H1 (cell line): ENCODE data around the gene WNK2. TPM values are rescaled to one million over a fixed set of nuclear protein-coding genes. Genes with fewer than 3 reads are reported as not detected.

Experiments used
- CTCF ChIA-PET: fragments of 300-600 bp; sonication (Branson Sonifier 250); formaldehyde crosslinking; loops from one replicate; lab custom pipeline; 2021; ENCODE audit not compliant: partially characterized antibody; lab: Charles Lee
- POLR2A ChIA-PET: fragments of 300-600 bp; sonication (Branson Sonifier 250); formaldehyde crosslinking; loops from one replicate; lab custom pipeline; 2021; ENCODE audit warnings: inconsistent platforms; ENCODE audit not compliant: partially characterized antibody; lab: Charles Lee
- DNase-seq, 2 experiments: peaks; one replicate each; pipeline versions ENCODE4 v3.0.0 to v3.0.0-alpha.2; 2010 to 2022; ENCODE audit warnings: low spot score in 2 of 2, low read depth in 1 of 2, mixed read lengths in 1 of 2
- FAIRE-seq: peaks from 2 replicates; lab custom pipeline; 2011; peaks lifted over from hg19 to GRCh38; lab: Jason Lieb, UNC
- H2AFZ ChIP-seq: 2 replicates; pipeline ENCODE4 v1.8.1; 2012; ENCODE audit warnings: low read length, inconsistent platforms
- H2AK5ac ChIP-seq: 2 replicates; pipeline ENCODE4 v1.6.1; 2013; ENCODE audit warnings: low read depth, low read length
- H2BK120ac ChIP-seq: replicated peaks from 2 replicates; pipeline ENCODE3; 2013; ENCODE audit warnings: low read depth, low read length, inconsistent platforms
- H2BK12ac ChIP-seq: 2 replicates; pipeline ENCODE4 v1.6.1; 2013; ENCODE audit warnings: low read depth, low read length
- H2BK15ac ChIP-seq: 2 replicates; pipeline ENCODE4 v1.6.1; 2013; ENCODE audit warnings: low read length
- H2BK20ac ChIP-seq: 2 replicates; pipeline ENCODE4 v1.6.1; 2013; ENCODE audit warnings: low read length
- H2BK5ac ChIP-seq: 2 replicates; pipeline ENCODE4 v1.6.1; 2013; ENCODE audit warnings: low read depth, low read length
- H3K14ac ChIP-seq: 2 replicates; pipeline ENCODE4 v1.6.1; 2013; ENCODE audit warnings: inconsistent platforms; ENCODE audit not compliant: insufficient read length
- H3K18ac ChIP-seq: 2 replicates; pipeline ENCODE4 v1.6.1; 2013; ENCODE audit warnings: low read length; ENCODE audit errors: extremely low read depth
- H3K23ac ChIP-seq: 2 replicates; pipeline ENCODE4 v1.6.1; 2013; ENCODE audit warnings: inconsistent platforms; ENCODE audit not compliant: insufficient read length
- H3K23me2 ChIP-seq: 2 replicates; pipeline ENCODE4 v1.6.1; 2013; ENCODE audit warnings: low read depth, low read length
- H3K27ac ChIP-seq: 2 replicates; pipeline ENCODE4 v1.6.1; 2011; ENCODE audit warnings: low read depth, low read length, inconsistent platforms
- H3K27me3 ChIP-seq, 4 experiments: replicated peaks in 1 of 4; 1 replicate in 1 of 4; 2 replicates in 3 of 4; pipeline versions ENCODE4 v1.6.1 to v1.8.1; 2011 to 2013; ENCODE audit warnings: low read length in 3 of 4, mild to moderate bottlenecking in 3 of 4, inconsistent platforms in 2 of 4, mixed read lengths in 2 of 4, moderate library complexity in 1 of 4; ENCODE audit not compliant: control insufficient read depth in 3 of 4, insufficient read depth in 3 of 4; ENCODE audit errors: extremely low read depth in 1 of 4
- H3K36me3 ChIP-seq, 4 experiments: 2 replicates each; pipeline versions ENCODE4 v1.6.1 to v1.8.1; 2011 to 2013; ENCODE audit warnings: mild to moderate bottlenecking in 4 of 4, low read length in 3 of 4, moderate library complexity in 2 of 4, control low read depth in 1 of 4, inconsistent platforms in 1 of 4; ENCODE audit not compliant: insufficient read depth in 4 of 4, control insufficient read depth in 2 of 4
- H3K4ac ChIP-seq: replicated peaks from 2 replicates; pipeline ENCODE3; 2013; ENCODE audit warnings: low read length, low read depth, mixed read lengths, inconsistent platforms; ENCODE audit not compliant: insufficient read length
- H3K4me1 ChIP-seq, 4 experiments: replicated peaks in 1 of 4; 1 replicate in 1 of 4; 2 replicates in 3 of 4; pipeline versions ENCODE4 v1.6.1 to v1.8.1; 2011 to 2013; ENCODE audit warnings: low read length in 3 of 4, inconsistent platforms in 2 of 4, mixed read lengths in 1 of 4; ENCODE audit not compliant: insufficient read depth in 4 of 4, control insufficient read depth in 3 of 4
- H3K4me2 ChIP-seq, 2 experiments: 2 replicates each; pipeline versions ENCODE4 v1.6.1 to v1.8.1; 2011 to 2013; ENCODE audit warnings: low read depth in 2 of 2, low read length in 2 of 2, control low read depth in 1 of 2, inconsistent platforms in 1 of 2, mild to moderate bottlenecking in 1 of 2; ENCODE audit not compliant: insufficient read depth in 1 of 2
- H3K4me3 ChIP-seq, 4 experiments: fragments of 200-600, 300-600 bp in 1 of 4; sonication (generic), shearing (Covaris generic), sonication (Bioruptor Twin) in 1 of 4; 2 replicates each; pipeline versions ENCODE4 v1.5.1 to v1.8.1; 2011 to 2016; ENCODE audit warnings: low read length in 4 of 4, low read depth in 3 of 4, control low read depth in 2 of 4, inconsistent platforms in 2 of 4, mild to moderate bottlenecking in 2 of 4, mixed read lengths in 1 of 4, moderate library complexity in 1 of 4; ENCODE audit not compliant: insufficient read depth in 2 of 4; ENCODE audit errors: extremely low read depth in 1 of 4
- H3K56ac ChIP-seq: replicated peaks from 2 replicates; pipeline ENCODE3; 2013; ENCODE audit warnings: low read depth, mild to moderate bottlenecking, mixed read lengths, low read length, inconsistent platforms; ENCODE audit not compliant: insufficient read length
- H3K79me1 ChIP-seq: 2 replicates; pipeline ENCODE4 v1.6.1; 2013; ENCODE audit warnings: low read depth, low read length, control low read depth
- H3K79me2 ChIP-seq, 2 experiments: 2 replicates each; pipeline versions ENCODE4 v1.6.1 to v1.8.1; 2012 to 2013; ENCODE audit warnings: low read length in 2 of 2, mild to moderate bottlenecking in 2 of 2, inconsistent platforms in 1 of 2; ENCODE audit not compliant: insufficient read depth in 2 of 2, control insufficient read depth in 1 of 2
- H3K9ac ChIP-seq, 4 experiments: replicated peaks in 1 of 4; 1 replicate in 1 of 4; 2 replicates in 3 of 4; pipeline versions ENCODE4 v1.6.1 to v1.8.1; 2011 to 2013; ENCODE audit warnings: low read depth in 3 of 4, low read length in 3 of 4, control low read depth in 2 of 4, mild to moderate bottlenecking in 2 of 4, moderate library complexity in 2 of 4, inconsistent platforms in 1 of 4; ENCODE audit errors: extremely low read depth in 1 of 4
- H3K9me3 ChIP-seq, 2 experiments: 2 replicates each; pipeline versions ENCODE4 v1.6.1 to v1.8.1; 2012 to 2013; ENCODE audit warnings: mild to moderate bottlenecking in 2 of 2, moderate library complexity in 2 of 2, control low read depth in 1 of 2, inconsistent platforms in 1 of 2, low read depth in 1 of 2, low read length in 1 of 2, mixed read lengths in 1 of 2; ENCODE audit not compliant: insufficient read depth in 2 of 2
- H4K20me1 ChIP-seq, 2 experiments: replicated peaks in 1 of 2; 2 replicates each; pipeline versions ENCODE3 to v1.8.1; 2011 to 2013; ENCODE audit warnings: inconsistent platforms in 2 of 2, low read length in 2 of 2, mild to moderate bottlenecking in 1 of 2; ENCODE audit not compliant: insufficient read depth in 2 of 2, control insufficient read depth in 1 of 2
- H4K5ac ChIP-seq: 2 replicates; pipeline ENCODE4 v1.6.1; 2013; ENCODE audit warnings: low read length, low read depth, mixed read lengths, inconsistent platforms; ENCODE audit not compliant: insufficient read length
- H4K8ac ChIP-seq: 2 replicates; pipeline ENCODE4 v1.8.0; 2013; ENCODE audit warnings: mild to moderate bottlenecking, moderate library complexity, low read length, inconsistent platforms; ENCODE audit not compliant: insufficient read depth; ENCODE audit errors: extremely low read depth
- H4K91ac ChIP-seq: replicated peaks from 2 replicates; pipeline ENCODE3; 2013; ENCODE audit warnings: low read length, mixed read lengths, inconsistent platforms; ENCODE audit not compliant: insufficient read length
- CREB1 ChIP-seq: IDR thresholded peaks from 2 replicates; pipeline ENCODE4 v1.6.1; 2012; ENCODE audit warnings: inconsistent platforms
- EP300 ChIP-seq, 2 experiments: IDR thresholded peaks; 1 replicate in 1 of 2; 2 replicates in 1 of 2; pipeline ENCODE4 v1.6.1; 2011 to 2012; ENCODE audit warnings: low read depth in 2 of 2, low read length in 2 of 2, mild to moderate bottlenecking in 2 of 2, borderline replicate concordance in 1 of 2, inconsistent platforms in 1 of 2, moderate library complexity in 1 of 2
- GTF2F1 ChIP-seq: IDR thresholded peaks from 2 replicates; pipeline ENCODE4 v1.6.1; 2012; ENCODE audit warnings: low read depth, low read length, improper control_type of control experiment, borderline replicate concordance
- KDM1A ChIP-seq: fragments of 200-600, 300-600 bp; sonication (generic); IDR thresholded peaks from 2 replicates; pipeline ENCODE4 v1.7.1; 2016; ENCODE audit warnings: mild to moderate bottlenecking, low read length, borderline replicate concordance
- KDM5A ChIP-seq: fragments of 200-600 bp; IDR thresholded peaks from 2 replicates; pipeline ENCODE4 v1.7.1; 2012; ENCODE audit warnings: mild to moderate bottlenecking, low read length, inconsistent platforms, mixed read lengths
- RAD21 ChIP-seq, 2 experiments: IDR thresholded peaks in 1 of 2; conservative IDR thresholded peaks in 1 of 2; 2 replicates each; pipeline ENCODE4 v1.6.1; 2011; ENCODE audit warnings: low read depth in 2 of 2, low read length in 2 of 2, improper control_type of control experiment in 1 of 2, inconsistent platforms in 1 of 2, mild to moderate bottlenecking in 1 of 2, moderate library complexity in 1 of 2
- RBBP5 ChIP-seq: IDR thresholded peaks from 2 replicates; pipeline ENCODE4 v1.7.1; 2012; ENCODE audit warnings: low read depth, mild to moderate bottlenecking, inconsistent platforms, low read length, moderate library complexity, borderline replicate concordance
- RNF2 ChIP-seq: fragments of 200-900, 300-1000 bp; sonication (generic); IDR thresholded peaks from 2 replicates; pipeline ENCODE4 v1.7.1; 2016; ENCODE audit warnings: borderline replicate concordance, low read depth, mild to moderate bottlenecking, antibody characterized with exemption, low read length; ENCODE audit not compliant: poor library complexity, severe bottlenecking; ENCODE audit errors: missing control alignments
- SP2 ChIP-seq: IDR thresholded peaks from 2 replicates; pipeline ENCODE4 v1.6.1; 2012; ENCODE audit warnings: mild to moderate bottlenecking, low read length, inconsistent platforms
- TBP ChIP-seq: IDR thresholded peaks from 2 replicates; pipeline ENCODE4 v1.6.1; 2011; ENCODE audit warnings: low read depth, low read length, improper control_type of control experiment
- WGBS, 2 experiments: shearing (Covaris generic) in 1 of 2; methylation state at CpG; one replicate each; pipeline versions ENCODE4 v1.1.6 to v1.1.7; 2013 to 2015; ENCODE audit warnings: low lambda C conversion rate in 2 of 2, mixed read lengths in 2 of 2, inconsistent platforms in 1 of 2, low coverage in 1 of 2, missing lambda C conversion rate in 1 of 2; ENCODE audit not compliant: insufficient replicate concordance in 2 of 2, insufficient coverage in 1 of 2, insufficient read length in 1 of 2; ENCODE audit errors: extremely low coverage in 1 of 2, missing lambda C conversion rate in 1 of 2; 5-methylcytosine and 5-hydroxymethylcytosine counted together
- polyA plus RNA-seq, 7 experiments: library from polyadenylated mRNA; depleted of rRNA in 3 of 7; stranded (reverse) in 5 of 7; unstranded in 2 of 7; fragments of >200 nt in 5 of 7; fragments of 200-250 nt in 2 of 7; gene quantifications; 1 replicate in 5 of 7; 2 replicates in 1 of 7; 4 replicates in 1 of 7; pipeline versions ENCODE4 v1.2.1 to v1.2.3, GENCODE V29; 2011 to 2013; ENCODE audit warnings: missing spikeins in 2 of 7, mixed read lengths in 2 of 7
- total RNA-seq: library from RNA; stranded (reverse); fragmentation: NEBNext Ultra II Directional; extraction: Animal tissue kit (Norgen Biotek cat#: 25700); gene quantifications from 2 replicates; pipeline ENCODE4 v1.2.1, GENCODE V29; 2021
- TF ChIP-seq, protein P1 (sequence below), 3 experiments: IDR thresholded peaks; 1 replicate in 2 of 3; 2 replicates in 1 of 3; pipeline versions ENCODE4 v1.5.1 to v1.6.1; 2011; ENCODE audit warnings: low read length in 3 of 3, mild to moderate bottlenecking in 3 of 3, inconsistent platforms in 2 of 3, low read depth in 1 of 3, moderate library complexity in 1 of 3; ENCODE audit not compliant: insufficient read depth in 1 of 3; ENCODE audit errors: control extremely low read depth in 1 of 3

The WNK2 gene
- total and polyA plus RNA-seq, 2 of the 8 experiments (the other 6 are each of a cell fraction or from before 2014, with no cell fraction given), result 12.0 to 87.2 TPM

- no peak overlapping the region for H2BK5ac ChIP-seq
- no peak for DNase-seq
- ChIA-PET POLR2A (no interaction called here), CTCF (interaction anchor here (1.7 to 5.2 kb wide), 3 partner anchors 15 to 55 kb away, joined by 5 to 40 read pairs (median 18); no protein-coding TSS in a partner anchor)
- H3K4me1 ChIP-seq, result no peaks in the 10 kb centered on the region
- no peaks in the 10 kb centered on the region for H4K20me1 ChIP-seq
- no peak overlapping the region for H3K56ac ChIP-seq
- H3K4me3 ChIP-seq, result no peak overlapping the region
- no peaks in the 10 kb centered on the region for H3K23me2 ChIP-seq
- no peaks in the 10 kb centered on the region for H3K79me2 ChIP-seq
- no peak overlapping the region for H3K9ac ChIP-seq
- no peak overlapping the region for H3K23ac ChIP-seq
- H2AFZ ChIP-seq, result no peak overlapping the region
- WGBS, 2 experiments, result 89% methylated on average over 10 of the region's 10 CpGs; no CpG with 5 or more reads in 1 of the 2 experiments
- no peak overlapping the region for H3K27ac ChIP-seq
- H2BK20ac ChIP-seq, result no peak overlapping the region
- no peak overlapping the region for H2AK5ac ChIP-seq
- no peak overlapping the region for H3K4ac ChIP-seq
- H2BK15ac ChIP-seq, result no peak overlapping the region
- no peak for FAIRE-seq
- H3K18ac ChIP-seq, result no peak overlapping the region
- no peaks in the 10 kb centered on the region for H3K9me3 ChIP-seq
- H4K8ac ChIP-seq, result no peak overlapping the region
- no peak overlapping the region for H3K14ac ChIP-seq
- H3K4me2 ChIP-seq, result no peak overlapping the region
- no peak overlapping the region for H2BK12ac ChIP-seq
- H4K91ac ChIP-seq, result no peak overlapping the region
- no peaks in the 10 kb centered on the region for H3K79me1 ChIP-seq
- no peaks in the 10 kb centered on the region for H3K36me3 ChIP-seq
- no peaks in the 10 kb centered on the region for H3K27me3 ChIP-seq
- H4K5ac ChIP-seq, result no peak overlapping the region
- no peak overlapping the region for H2BK120ac ChIP-seq
- TF ChIP-seq GTF2F1, result no peak
- no peak for TF ChIP-seq EP300 (IDR thresholded peaks at IDR 0.05; ENCODE audit: borderline replicate concordance in 1 of 2, low read depth in 2 of 2, low read length in 2 of 2)
- no peak for TF ChIP-seq CREB1
- no peak for TF ChIP-seq RAD21 (IDR thresholded peaks at IDR 0.05 in 1 of 2, conservative IDR thresholded peaks at IDR 0.05 in 1 of 2; ENCODE audit: low read depth in 2 of 2, low read length in 2 of 2)
- TF ChIP-seq TBP, result no peak
- TF ChIP-seq, protein P1, sequence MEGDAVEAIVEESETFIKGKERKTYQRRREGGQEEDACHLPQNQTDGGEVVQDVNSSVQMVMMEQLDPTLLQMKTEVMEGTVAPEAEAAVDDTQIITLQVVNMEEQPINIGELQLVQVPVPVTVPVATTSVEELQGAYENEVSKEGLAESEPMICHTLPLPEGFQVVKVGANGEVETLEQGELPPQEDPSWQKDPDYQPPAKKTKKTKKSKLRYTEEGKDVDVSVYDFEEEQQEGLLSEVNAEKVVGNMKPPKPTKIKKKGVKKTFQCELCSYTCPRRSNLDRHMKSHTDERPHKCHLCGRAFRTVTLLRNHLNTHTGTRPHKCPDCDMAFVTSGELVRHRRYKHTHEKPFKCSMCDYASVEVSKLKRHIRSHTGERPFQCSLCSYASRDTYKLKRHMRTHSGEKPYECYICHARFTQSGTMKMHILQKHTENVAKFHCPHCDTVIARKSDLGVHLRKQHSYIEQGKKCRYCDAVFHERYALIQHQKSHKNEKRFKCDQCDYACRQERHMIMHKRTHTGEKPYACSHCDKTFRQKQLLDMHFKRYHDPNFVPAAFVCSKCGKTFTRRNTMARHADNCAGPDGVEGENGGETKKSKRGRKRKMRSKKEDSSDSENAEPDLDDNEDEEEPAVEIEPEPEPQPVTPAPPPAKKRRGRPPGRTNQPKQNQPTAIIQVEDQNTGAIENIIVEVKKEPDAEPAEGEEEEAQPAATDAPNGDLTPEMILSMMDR (IDR thresholded peaks at IDR 0.05; ENCODE audit: control extremely low read depth in 1 of 3, insufficient read depth in 1 of 3, low read depth in 1 of 3, low read length in 3 of 3), result no peak
- no peak for TF ChIP-seq RBBP5
- no peak for TF ChIP-seq KDM1A
- TF ChIP-seq RNF2, result no peak
- no peak for TF ChIP-seq KDM5A
- TF ChIP-seq SP2, result no peak
These were observed 103.2 kb downstream of the WNK2 start for GRCh38 chr9:93287189-93287552.
